Keratinocyte (primary cell): ENCODE results near the gene ABI3BP. TPM values are rescaled to one million over a fixed set of nuclear protein-coding genes. Genes with fewer than 3 reads are reported as not detected.

Experiments used
- DNase-seq: peaks from one replicate; pipeline ENCODE4 v3.0.0-alpha.2; 2011; ENCODE audit warnings: low read depth, missing footprints, low spot score
- FAIRE-seq: peaks from 2 replicates; lab custom pipeline; 2011; peaks lifted over from hg19 to GRCh38; lab: Jason Lieb, UNC
- H2AFZ ChIP-seq: 2 replicates; pipeline ENCODE4 v1.6.0; 2012; ENCODE audit warnings: low read length, control low read depth, inconsistent platforms; ENCODE audit not compliant: control insufficient read depth
- H3K27ac ChIP-seq: 2 replicates; pipeline ENCODE4 v1.5.1; 2011; ENCODE audit warnings: low read length; ENCODE audit not compliant: control insufficient read depth, insufficient read depth
- H3K27me3 ChIP-seq: 3 replicates; pipeline ENCODE4 v1.6.0; 2011; ENCODE audit warnings: low read length; ENCODE audit not compliant: control insufficient read depth, insufficient read depth; ENCODE audit errors: extremely low read depth
- H3K36me3 ChIP-seq, 2 experiments: 2 replicates in 1 of 2; 3 replicates in 1 of 2; pipeline ENCODE4 v1.5.1; 2011; ENCODE audit warnings: low read length in 2 of 2, mild to moderate bottlenecking in 1 of 2; ENCODE audit not compliant: control insufficient read depth in 2 of 2, insufficient read depth in 2 of 2; ENCODE audit errors: extremely low read depth in 1 of 2
- H3K4me1 ChIP-seq: 3 replicates; pipeline ENCODE4 v1.5.1; 2011; ENCODE audit warnings: low read length; ENCODE audit not compliant: control insufficient read depth, insufficient read depth; ENCODE audit errors: extremely low read depth
- H3K4me2 ChIP-seq: 3 replicates; pipeline ENCODE4 v1.6.0; 2011; ENCODE audit warnings: low read depth, low read length; ENCODE audit not compliant: control insufficient read depth, insufficient read depth; ENCODE audit errors: extremely low read depth
- H3K4me3 ChIP-seq, 3 experiments: fragments of 200-600 bp in 1 of 3; sonication (generic) in 1 of 3; 2 replicates in 2 of 3; 3 replicates in 1 of 3; pipeline ENCODE4 v1.5.1; 2011 to 2016; ENCODE audit warnings: low read length in 3 of 3, mild to moderate bottlenecking in 3 of 3, control low read depth in 2 of 3, inconsistent platforms in 1 of 3, low read depth in 1 of 3, mixed read lengths in 1 of 3, mixed run types in 1 of 3, moderate library complexity in 1 of 3; ENCODE audit not compliant: control insufficient read depth in 2 of 3, insufficient read depth in 2 of 3; ENCODE audit errors: extremely low read depth in 1 of 3
- H3K79me2 ChIP-seq: 2 replicates; pipeline ENCODE4 v1.6.0; 2012; ENCODE audit warnings: low read length; ENCODE audit not compliant: control insufficient read depth, insufficient read depth
- H3K9ac ChIP-seq: 3 replicates; pipeline ENCODE4 v1.6.0; 2011; ENCODE audit warnings: low read length; ENCODE audit not compliant: control insufficient read depth, insufficient read depth; ENCODE audit errors: extremely low read depth
- H3K9me1 ChIP-seq: 3 replicates; pipeline ENCODE4 v1.6.0; 2011; ENCODE audit warnings: low read length; ENCODE audit not compliant: control insufficient read depth, insufficient read depth; ENCODE audit errors: extremely low read depth
- H3K9me3 ChIP-seq: 2 replicates; pipeline ENCODE4 v1.5.1; 2012; ENCODE audit warnings: low read depth, low read length; ENCODE audit not compliant: control insufficient read depth
- H4K20me1 ChIP-seq: 3 replicates; pipeline ENCODE4 v1.6.0; 2011; ENCODE audit warnings: low read length; ENCODE audit not compliant: control insufficient read depth, insufficient read depth; ENCODE audit errors: extremely low read depth
- EZH2 ChIP-seq: IDR thresholded peaks from one replicate; pipeline ENCODE4 v1.6.1; 2012; ENCODE audit warnings: inconsistent platforms, mild to moderate bottlenecking, low read length, moderate library complexity
- dilution Hi-C: fragments of 300-500 bp; cut with MboI; formaldehyde crosslinking; loops from one replicate; pipeline ENCODE4 v1.7.0; 2020; ENCODE audit warnings: low sequenced_read_pairs; ENCODE audit not compliant: extremely low pct_ligation_motif_present
- polyA plus RNA-seq, 5 experiments: library from polyadenylated mRNA; depleted of rRNA in 3 of 5; stranded (reverse) in 3 of 5; stranded (forward) in 1 of 5; unstranded in 1 of 5; fragments of >200 nt; gene quantifications; 1 replicate in 1 of 5; 2 replicates in 3 of 5; 3 replicates in 1 of 5; pipeline versions ENCODE4 v1.2.1 to v1.2.3, GENCODE V29; 2011 to 2012; ENCODE audit warnings: missing spikeins in 2 of 5, low read depth in 1 of 5, low replicate concordance in 1 of 5
- TF ChIP-seq, protein P1 (sequence below), 3 experiments: IDR thresholded peaks in 1 of 3; conservative IDR thresholded peaks in 1 of 3; optimal IDR thresholded peaks in 1 of 3; 2 replicates in 2 of 3; 3 replicates in 1 of 3; pipeline versions ENCODE3 to v1.5.1; 2011; ENCODE audit warnings: low read length in 3 of 3, mild to moderate bottlenecking in 3 of 3, moderate library complexity in 2 of 3, control low read depth in 1 of 3, inconsistent platforms in 1 of 3; ENCODE audit not compliant: insufficient read depth in 2 of 3; ENCODE audit errors: extremely low read depth in 1 of 3

ABI3BP gene
- polyA plus RNA-seq, 1 donor (not counting 4 experiments of a cell fraction or from before 2014, with no cell fraction given): 0.59 TPM

DNA sequence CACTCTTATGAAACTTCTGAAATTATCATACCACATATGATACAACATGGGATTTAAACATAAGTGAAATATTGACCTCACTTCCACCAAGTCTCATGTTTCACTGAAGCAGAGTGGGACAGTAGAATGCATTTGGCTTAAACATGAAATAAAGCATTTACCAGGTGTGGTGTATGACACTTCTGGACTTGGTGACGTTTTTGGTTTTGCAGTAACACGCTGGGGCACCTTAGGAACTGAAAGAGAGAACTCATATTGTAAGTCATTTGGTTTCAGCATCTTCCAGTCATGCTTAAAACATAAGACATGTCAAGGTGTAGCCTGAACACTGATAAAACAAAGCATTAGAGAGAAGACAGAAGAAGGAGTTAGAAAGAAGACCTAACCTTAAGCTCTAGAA, 188.6 kb downstream of the ABI3BP start:
- Histone ChIP-seq H3K27ac (no peak overlapping the region), H3K4me2 (no peak overlapping the region), H3K9me1 (no peaks in the 10 kb centered on the region), H4K20me1 (no peaks in the 10 kb centered on the region), H3K36me3 (no peaks in the 10 kb centered on the region), H3K4me3 (no peak overlapping the region), H3K27me3 (no peaks in the 10 kb centered on the region), H3K9ac (no peak overlapping the region), H3K9me3 (peaks cover 5% of the 10 kb centered on the region), H3K4me1 (peaks cover 10% of the 10 kb centered on the region), H3K79me2 (no peaks in the 10 kb centered on the region), H2AFZ (no peak overlapping the region)
- no peak for DNase-seq
- dilution Hi-C loops: no loop called here
- TF ChIP-seq, protein P1, sequence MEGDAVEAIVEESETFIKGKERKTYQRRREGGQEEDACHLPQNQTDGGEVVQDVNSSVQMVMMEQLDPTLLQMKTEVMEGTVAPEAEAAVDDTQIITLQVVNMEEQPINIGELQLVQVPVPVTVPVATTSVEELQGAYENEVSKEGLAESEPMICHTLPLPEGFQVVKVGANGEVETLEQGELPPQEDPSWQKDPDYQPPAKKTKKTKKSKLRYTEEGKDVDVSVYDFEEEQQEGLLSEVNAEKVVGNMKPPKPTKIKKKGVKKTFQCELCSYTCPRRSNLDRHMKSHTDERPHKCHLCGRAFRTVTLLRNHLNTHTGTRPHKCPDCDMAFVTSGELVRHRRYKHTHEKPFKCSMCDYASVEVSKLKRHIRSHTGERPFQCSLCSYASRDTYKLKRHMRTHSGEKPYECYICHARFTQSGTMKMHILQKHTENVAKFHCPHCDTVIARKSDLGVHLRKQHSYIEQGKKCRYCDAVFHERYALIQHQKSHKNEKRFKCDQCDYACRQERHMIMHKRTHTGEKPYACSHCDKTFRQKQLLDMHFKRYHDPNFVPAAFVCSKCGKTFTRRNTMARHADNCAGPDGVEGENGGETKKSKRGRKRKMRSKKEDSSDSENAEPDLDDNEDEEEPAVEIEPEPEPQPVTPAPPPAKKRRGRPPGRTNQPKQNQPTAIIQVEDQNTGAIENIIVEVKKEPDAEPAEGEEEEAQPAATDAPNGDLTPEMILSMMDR (optimal IDR thresholded peaks at IDR 0.05 in 1 of 3, IDR thresholded peaks at IDR 0.05 in 1 of 3, conservative IDR thresholded peaks at IDR 0.05 in 1 of 3; ENCODE audit: extremely low read depth in 1 of 3, insufficient read depth in 2 of 3, low read length in 3 of 3): no peak
- TF ChIP-seq EZH2: no peak
- FAIRE-seq: no peak

DNA sequence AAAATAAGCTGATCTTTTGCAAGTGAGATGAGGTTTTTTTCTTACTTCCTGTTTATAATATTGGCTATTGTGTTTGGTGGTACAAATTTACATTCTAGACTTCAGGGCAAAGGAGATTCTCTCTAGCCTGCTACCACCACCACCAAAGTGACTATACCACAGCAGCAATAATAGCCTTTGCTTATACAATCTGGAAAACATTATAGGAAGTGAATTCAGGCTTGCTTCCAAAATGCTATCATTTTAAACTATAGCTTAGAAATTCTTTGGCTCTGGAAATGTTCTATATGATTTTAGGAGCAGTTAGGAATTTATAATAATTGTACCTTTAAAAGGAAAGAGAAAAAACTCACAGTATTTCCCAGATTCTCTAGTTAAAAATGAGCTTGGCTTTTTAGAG, 189.5 kb downstream of the ABI3BP start:
- Histone ChIP-seq H3K27ac (no peak overlapping the region), H3K4me3 (no peak overlapping the region), H3K27me3 (no peaks in the 10 kb centered on the region), H3K4me2 (no peak overlapping the region), H3K4me1 (peaks cover 10% of the 10 kb centered on the region), H2AFZ (no peak overlapping the region), H3K79me2 (no peaks in the 10 kb centered on the region), H3K9me3 (peaks cover 5% of the 10 kb centered on the region), H3K9ac (no peak overlapping the region), H3K36me3 (no peaks in the 10 kb centered on the region), H4K20me1 (no peaks in the 10 kb centered on the region), H3K9me1 (no peaks in the 10 kb centered on the region)
- no peak for TF ChIP-seq EZH2
- TF ChIP-seq, protein P1 (optimal IDR thresholded peaks at IDR 0.05 in 1 of 3, IDR thresholded peaks at IDR 0.05 in 1 of 3, conservative IDR thresholded peaks at IDR 0.05 in 1 of 3; ENCODE audit: extremely low read depth in 1 of 3, insufficient read depth in 2 of 3, low read length in 3 of 3): no peak
- dilution Hi-C loops: no loop called here
- FAIRE-seq (no peak), DNase-seq (no peak)
